ENCODE results near the gene AGAP1.

AGAP1 gene

GRCh38 chr2:235703711-235704295 is 210.0 kb downstream of the AGAP1 start:
- TF ChIP-seq SIN3A (IDR thresholded peaks at IDR 0.05; ENCODE audit: borderline replicate concordance, insufficient read depth, low read length) = no peak
- no peak for TF ChIP-seq FOXP2 (optimal IDR thresholded peaks at IDR 0.05; ENCODE audit: borderline replicate concordance, extremely low read depth, extremely low read length, insufficient read depth)
- no peak for TF ChIP-seq POLR2AphosphoS5 (IDR thresholded peaks at IDR 0.05; ENCODE audit: low read depth, low read length)
- no peak for TF ChIP-seq TAF1 (IDR thresholded peaks at IDR 0.05; ENCODE audit: borderline replicate concordance, insufficient read depth, low read length)
- TF ChIP-seq, protein P1, sequence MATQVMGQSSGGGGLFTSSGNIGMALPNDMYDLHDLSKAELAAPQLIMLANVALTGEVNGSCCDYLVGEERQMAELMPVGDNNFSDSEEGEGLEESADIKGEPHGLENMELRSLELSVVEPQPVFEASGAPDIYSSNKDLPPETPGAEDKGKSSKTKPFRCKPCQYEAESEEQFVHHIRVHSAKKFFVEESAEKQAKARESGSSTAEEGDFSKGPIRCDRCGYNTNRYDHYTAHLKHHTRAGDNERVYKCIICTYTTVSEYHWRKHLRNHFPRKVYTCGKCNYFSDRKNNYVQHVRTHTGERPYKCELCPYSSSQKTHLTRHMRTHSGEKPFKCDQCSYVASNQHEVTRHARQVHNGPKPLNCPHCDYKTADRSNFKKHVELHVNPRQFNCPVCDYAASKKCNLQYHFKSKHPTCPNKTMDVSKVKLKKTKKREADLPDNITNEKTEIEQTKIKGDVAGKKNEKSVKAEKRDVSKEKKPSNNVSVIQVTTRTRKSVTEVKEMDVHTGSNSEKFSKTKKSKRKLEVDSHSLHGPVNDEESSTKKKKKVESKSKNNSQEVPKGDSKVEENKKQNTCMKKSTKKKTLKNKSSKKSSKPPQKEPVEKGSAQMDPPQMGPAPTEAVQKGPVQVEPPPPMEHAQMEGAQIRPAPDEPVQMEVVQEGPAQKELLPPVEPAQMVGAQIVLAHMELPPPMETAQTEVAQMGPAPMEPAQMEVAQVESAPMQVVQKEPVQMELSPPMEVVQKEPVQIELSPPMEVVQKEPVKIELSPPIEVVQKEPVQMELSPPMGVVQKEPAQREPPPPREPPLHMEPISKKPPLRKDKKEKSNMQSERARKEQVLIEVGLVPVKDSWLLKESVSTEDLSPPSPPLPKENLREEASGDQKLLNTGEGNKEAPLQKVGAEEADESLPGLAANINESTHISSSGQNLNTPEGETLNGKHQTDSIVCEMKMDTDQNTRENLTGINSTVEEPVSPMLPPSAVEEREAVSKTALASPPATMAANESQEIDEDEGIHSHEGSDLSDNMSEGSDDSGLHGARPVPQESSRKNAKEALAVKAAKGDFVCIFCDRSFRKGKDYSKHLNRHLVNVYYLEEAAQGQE (IDR thresholded peaks at IDR 0.05; ENCODE audit: insufficient read depth in 1 of 2, low read depth in 2 of 2, low read length in 2 of 2) = no peak

- TF ChIP-seq, protein P1 (IDR thresholded peaks at IDR 0.05; ENCODE audit: insufficient read depth in 1 of 2, low read depth in 2 of 2, low read length in 2 of 2) = no peak
- TF ChIP-seq TAF1 (IDR thresholded peaks at IDR 0.05; ENCODE audit: borderline replicate concordance, insufficient read depth, low read length) (no peak), FOXP2 (optimal IDR thresholded peaks at IDR 0.05; ENCODE audit: borderline replicate concordance, extremely low read depth, extremely low read length, insufficient read depth) (no peak), SIN3A (IDR thresholded peaks at IDR 0.05; ENCODE audit: borderline replicate concordance, insufficient read depth, low read length) (no peak), POLR2AphosphoS5 (IDR thresholded peaks at IDR 0.05; ENCODE audit: low read depth, low read length) (no peak)
These were observed 211.5 kb downstream of the AGAP1 start for GRCh38 chr2:235705296-235705695.

- no peak for TF ChIP-seq SIN3A (IDR thresholded peaks at IDR 0.05; ENCODE audit: borderline replicate concordance, insufficient read depth, low read length)
- TF ChIP-seq POLR2AphosphoS5 (IDR thresholded peaks at IDR 0.05; ENCODE audit: low read depth, low read length) = no peak
- TF ChIP-seq FOXP2 (optimal IDR thresholded peaks at IDR 0.05; ENCODE audit: borderline replicate concordance, extremely low read depth, extremely low read length, insufficient read depth) = no peak
These were observed 212.7 kb downstream of the AGAP1 start for GRCh38 chr2:235706506-235706905.

DNA sequence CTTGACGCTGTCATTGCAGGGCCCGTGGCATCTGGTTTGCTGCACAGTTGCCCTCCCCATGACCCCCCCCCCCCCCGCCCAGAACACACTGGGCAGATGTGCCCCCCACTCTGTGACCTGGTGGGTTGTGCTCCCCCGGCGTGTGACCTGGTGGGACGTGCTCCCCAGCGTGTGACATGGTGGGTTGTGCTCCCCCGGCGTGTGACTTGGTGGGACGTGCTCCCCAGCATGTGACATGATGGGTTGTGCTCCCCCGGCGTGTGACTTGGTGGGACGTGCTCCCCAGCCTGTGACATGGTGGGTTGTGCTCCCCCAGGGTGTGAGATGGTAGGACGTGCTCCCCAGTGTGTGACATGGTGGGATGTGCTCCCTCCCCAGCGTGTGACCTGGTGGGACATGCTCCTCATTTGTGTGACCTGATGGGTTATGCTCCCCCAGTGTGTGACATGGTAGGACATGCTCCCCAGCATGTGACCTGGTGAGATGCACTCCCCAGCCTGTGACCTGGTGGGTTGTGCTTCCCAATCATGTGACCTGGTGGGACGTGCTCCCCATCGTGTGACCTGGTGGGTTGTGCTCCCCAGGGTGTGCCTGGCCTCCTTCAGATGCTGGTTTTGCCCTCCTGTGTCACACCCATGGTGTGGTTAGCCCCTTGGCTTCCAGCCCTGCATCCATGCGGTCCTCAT is 213.7 kb downstream of the AGAP1 start:
- no peak for TF ChIP-seq POLR2AphosphoS5 (IDR thresholded peaks at IDR 0.05; ENCODE audit: low read depth, low read length)
- TF ChIP-seq, protein P1 (IDR thresholded peaks at IDR 0.05; ENCODE audit: insufficient read depth in 1 of 2, low read depth in 2 of 2, low read length in 2 of 2) = no peak
- TF ChIP-seq FOXP2 (optimal IDR thresholded peaks at IDR 0.05; ENCODE audit: borderline replicate concordance, extremely low read depth, extremely low read length, insufficient read depth) = no peak
- no peak for TF ChIP-seq TAF1 (IDR thresholded peaks at IDR 0.05; ENCODE audit: borderline replicate concordance, insufficient read depth, low read length)
- no peak for TF ChIP-seq SIN3A (IDR thresholded peaks at IDR 0.05; ENCODE audit: borderline replicate concordance, insufficient read depth, low read length)

- TF ChIP-seq, protein P1 (IDR thresholded peaks at IDR 0.05; ENCODE audit: insufficient read depth in 1 of 2, low read depth in 2 of 2, low read length in 2 of 2) = no peak
- TF ChIP-seq TAF1 (IDR thresholded peaks at IDR 0.05; ENCODE audit: borderline replicate concordance, insufficient read depth, low read length) = no peak
- no peak for TF ChIP-seq SIN3A (IDR thresholded peaks at IDR 0.05; ENCODE audit: borderline replicate concordance, insufficient read depth, low read length)
- no peak for TF ChIP-seq POLR2AphosphoS5 (IDR thresholded peaks at IDR 0.05; ENCODE audit: low read depth, low read length)
- no peak for TF ChIP-seq FOXP2 (optimal IDR thresholded peaks at IDR 0.05; ENCODE audit: borderline replicate concordance, extremely low read depth, extremely low read length, insufficient read depth)
These were observed 215.4 kb downstream of the AGAP1 start for GRCh38 chr2:235709124-235709813.
